HepG2 (cell line): ENCODE results near the gene AKAIN1. TPM values are rescaled to one million over a fixed set of nuclear protein-coding genes. Genes with fewer than 3 reads are reported as not detected.
A peak's percentile ranks its signal among the peaks of the same experiment; 100 is the strongest.

ENCODE experiments used
- ADNP ChIP-seq: sonication (generic); formaldehyde crosslinking; IDR thresholded peaks from 2 replicates; pipeline ENCODE4 v1.4.0; 2020; ENCODE audit warnings: missing genetic modification reagents
- ATF7-NPFF ChIP-seq: sonication (generic); formaldehyde crosslinking; IDR thresholded peaks from 2 replicates; pipeline ENCODE4 v1.8.1; 2023; ENCODE audit warnings: mild to moderate bottlenecking, low read depth, missing genetic modification reagents, moderate library complexity
- FOSL1 ChIP-seq: sonication (generic); formaldehyde crosslinking; IDR thresholded peaks from 2 replicates; pipeline ENCODE4 v1.9.0; 2021; ENCODE audit warnings: missing genetic modification reagents, borderline replicate concordance
- GABPA ChIP-seq, 2 experiments: IDR thresholded peaks; 2 replicates each; pipeline ENCODE4 v1.6.1; 2011 to 2016; ENCODE audit warnings: low read depth in 2 of 2, low read length in 1 of 2, missing biosample characterization in 1 of 2, missing genetic modification characterization in 1 of 2
- HDAC1 ChIP-seq: sonication (generic); formaldehyde crosslinking; IDR thresholded peaks from 2 replicates; pipeline ENCODE4 v1.5.1; 2020; ENCODE audit warnings: mild to moderate bottlenecking, missing genetic modification reagents
- MAFG ChIP-seq: sonication (generic); formaldehyde crosslinking; IDR thresholded peaks from 2 replicates; pipeline ENCODE4 v1.5.1; 2020; ENCODE audit warnings: mild to moderate bottlenecking, missing genetic modification reagents
- MLXIP ChIP-seq: sonication (generic); formaldehyde crosslinking; IDR thresholded peaks from 2 replicates; pipeline ENCODE4 v1.9.0; 2021; ENCODE audit warnings: missing genetic modification reagents, borderline replicate concordance
- REL ChIP-seq: sonication (generic); formaldehyde crosslinking; conservative IDR thresholded peaks from 2 replicates; pipeline ENCODE4 v1.8.0; 2022; ENCODE audit warnings: mild to moderate bottlenecking, missing genetic modification reagents, moderate library complexity
- SP4 ChIP-seq: sonication (generic); formaldehyde crosslinking; IDR thresholded peaks from 2 replicates; pipeline ENCODE4 v1.8.1; 2023; ENCODE audit warnings: mild to moderate bottlenecking, missing genetic modification reagents
- TFDP2 ChIP-seq: sonication (generic); formaldehyde crosslinking; IDR thresholded peaks from 2 replicates; pipeline ENCODE4 v1.4.0; 2020; ENCODE audit warnings: missing genetic modification reagents
- ZC3H4 ChIP-seq: sonication (generic); formaldehyde crosslinking; IDR thresholded peaks from 2 replicates; pipeline ENCODE4 v1.4.0; 2020; ENCODE audit warnings: missing genetic modification reagents, borderline replicate concordance
- ZFX ChIP-seq: sonication (generic); formaldehyde crosslinking; IDR thresholded peaks from 2 replicates; pipeline ENCODE4 v1.4.0; 2020; ENCODE audit warnings: mild to moderate bottlenecking, low read depth, missing genetic modification reagents, moderate library complexity
- ZNF317 ChIP-seq: sonication (generic); formaldehyde crosslinking; IDR thresholded peaks from 2 replicates; pipeline ENCODE4 v1.5.0; 2020; ENCODE audit warnings: mild to moderate bottlenecking, missing genetic modification reagents
- ZNF446 ChIP-seq: sonication (generic); formaldehyde crosslinking; IDR thresholded peaks from 2 replicates; pipeline ENCODE4 v1.5.0; 2020; ENCODE audit warnings: mild to moderate bottlenecking, missing genetic modification reagents
- ZNF775 ChIP-seq: sonication (generic); formaldehyde crosslinking; IDR thresholded peaks from 2 replicates; pipeline ENCODE4 v1.4.0; 2020; ENCODE audit warnings: missing genetic modification reagents, mild to moderate bottlenecking, moderate library complexity, borderline replicate concordance
- ZNF879 ChIP-seq: sonication (generic); formaldehyde crosslinking; IDR thresholded peaks from 2 replicates; pipeline ENCODE4 v1.8.1; 2023; ENCODE audit warnings: missing genetic modification reagents
- polyA plus RNA-seq, 8 experiments: library from polyadenylated mRNA; depleted of rRNA in 3 of 8; stranded (reverse) in 7 of 8; unstranded in 1 of 8; fragments of >200 nt; fragmentation: Illumina TruSeq in 4 of 8; extraction: Trizol in 4 of 8; gene quantifications; 2 replicates each; pipeline versions ENCODE4 v1.2.1 to v1.2.3, GENCODE V29; 2011 to 2016; ENCODE audit warnings: low read depth in 4 of 8, missing spikeins in 1 of 8, mixed read lengths in 1 of 8; ENCODE audit not compliant: insufficient read depth in 1 of 8
- total RNA-seq, 5 experiments: library from RNA; depleted of rRNA; stranded (reverse); fragments of >200 nt; fragmentation: Illumina TruSeq; extraction: Trizol; gene quantifications; 2 replicates each; pipeline ENCODE4 v1.2.3, GENCODE V29; 2016; ENCODE audit warnings: low read depth in 1 of 5
- TF ChIP-seq, protein P1 (sequence below): sonication (generic); formaldehyde crosslinking; IDR thresholded peaks from 2 replicates; pipeline ENCODE4 v1.5.1; 2020; ENCODE audit warnings: missing genetic modification reagents, mild to moderate bottlenecking, borderline replicate concordance
- TF ChIP-seq, protein P2 (sequence below): sonication (generic); formaldehyde crosslinking; IDR thresholded peaks from 2 replicates; pipeline ENCODE4 v1.8.1; 2022; ENCODE audit warnings: mild to moderate bottlenecking, missing genetic modification reagents

AKAIN1 gene
- total and polyA plus RNA-seq, 2 of the 13 experiments (the other 11 are each of a cell fraction or from before 2014, with no cell fraction given): not detected

DNA sequence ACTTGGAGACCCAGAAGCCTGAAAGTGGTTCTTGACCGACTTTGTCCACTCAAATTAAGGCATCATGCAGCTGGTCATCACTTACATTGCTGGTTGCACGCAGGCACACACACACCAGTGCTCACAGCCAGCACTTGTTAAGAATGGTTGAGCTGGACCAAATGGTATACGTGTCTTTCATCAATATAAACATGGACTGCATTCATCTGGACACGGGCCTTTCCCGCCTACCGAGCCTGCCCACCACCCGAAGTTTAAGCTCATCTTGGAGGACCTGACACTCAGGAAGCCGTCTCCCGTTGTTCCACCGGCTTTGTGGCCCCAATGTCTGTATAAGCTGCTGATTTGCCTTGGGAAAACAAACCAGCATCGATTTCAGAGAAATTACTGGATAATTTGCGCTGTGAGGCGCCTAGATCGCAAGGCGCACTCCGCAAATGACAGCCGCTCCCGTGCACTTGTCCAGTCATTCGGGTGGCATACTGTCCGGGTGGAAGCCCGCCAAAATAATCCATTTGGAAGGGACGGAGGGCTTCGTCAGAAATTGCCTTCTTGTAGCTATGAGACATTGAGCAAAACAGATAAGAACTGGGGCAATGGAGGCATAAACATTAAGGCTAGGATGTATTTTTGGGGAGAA is 40.1 kb upstream of the AKAIN1 start (continued):
- no peak for TF ChIP-seq ADNP (CRISPR knock-in tag)
- no peak for TF ChIP-seq ZNF775 (CRISPR knock-in tag)
- TF ChIP-seq ZFX (CRISPR knock-in tag): no peak
- no peak for TF ChIP-seq ZNF446 (CRISPR knock-in tag)
- TF ChIP-seq ZNF317 (CRISPR knock-in tag): 0 out of 2 replicates have a peak, but pooled peaks have one; percentile 0
- TF ChIP-seq GABPA (IDR thresholded peaks at IDR 0.05; ENCODE audit: low read depth, low read length): no peak
- no peak for TF ChIP-seq GABPA (CRISPR knock-in tag; IDR thresholded peaks at IDR 0.05; ENCODE audit: low read depth)
- TF ChIP-seq ATF7-NPFF (CRISPR knock-in tag): no peak
- TF ChIP-seq SP4: no peak
- TF ChIP-seq ZC3H4: no peak
- TF ChIP-seq FOSL1 (CRISPR knock-in tag): no peak
- TF ChIP-seq, protein P1, sequence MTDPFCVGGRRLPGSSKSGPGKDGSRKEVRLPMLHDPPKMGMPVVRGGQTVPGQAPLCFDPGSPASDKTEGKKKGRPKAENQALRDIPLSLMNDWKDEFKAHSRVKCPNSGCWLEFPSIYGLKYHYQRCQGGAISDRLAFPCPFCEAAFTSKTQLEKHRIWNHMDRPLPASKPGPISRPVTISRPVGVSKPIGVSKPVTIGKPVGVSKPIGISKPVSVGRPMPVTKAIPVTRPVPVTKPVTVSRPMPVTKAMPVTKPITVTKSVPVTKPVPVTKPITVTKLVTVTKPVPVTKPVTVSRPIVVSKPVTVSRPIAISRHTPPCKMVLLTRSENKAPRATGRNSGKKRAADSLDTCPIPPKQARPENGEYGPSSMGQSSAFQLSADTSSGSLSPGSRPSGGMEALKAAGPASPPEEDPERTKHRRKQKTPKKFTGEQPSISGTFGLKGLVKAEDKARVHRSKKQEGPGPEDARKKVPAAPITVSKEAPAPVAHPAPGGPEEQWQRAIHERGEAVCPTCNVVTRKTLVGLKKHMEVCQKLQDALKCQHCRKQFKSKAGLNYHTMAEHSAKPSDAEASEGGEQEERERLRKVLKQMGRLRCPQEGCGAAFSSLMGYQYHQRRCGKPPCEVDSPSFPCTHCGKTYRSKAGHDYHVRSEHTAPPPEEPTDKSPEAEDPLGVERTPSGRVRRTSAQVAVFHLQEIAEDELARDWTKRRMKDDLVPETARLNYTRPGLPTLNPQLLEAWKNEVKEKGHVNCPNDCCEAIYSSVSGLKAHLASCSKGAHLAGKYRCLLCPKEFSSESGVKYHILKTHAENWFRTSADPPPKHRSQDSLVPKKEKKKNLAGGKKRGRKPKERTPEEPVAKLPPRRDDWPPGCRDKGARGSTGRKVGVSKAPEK: no peak
- peak; percentile 44; the same call in 1 of the 2 replicates for TF ChIP-seq TFDP2 (CRISPR knock-in tag)
- no peak; the same call in 1 of the 2 replicates for TF ChIP-seq REL (CRISPR knock-in tag)
- peak; percentile 40; the same call in 1 of the 2 replicates for TF ChIP-seq MAFG
- no peak for TF ChIP-seq HDAC1 (CRISPR knock-in tag)
- no peak for TF ChIP-seq MLXIP (CRISPR knock-in tag)
- TF ChIP-seq, protein P2, sequence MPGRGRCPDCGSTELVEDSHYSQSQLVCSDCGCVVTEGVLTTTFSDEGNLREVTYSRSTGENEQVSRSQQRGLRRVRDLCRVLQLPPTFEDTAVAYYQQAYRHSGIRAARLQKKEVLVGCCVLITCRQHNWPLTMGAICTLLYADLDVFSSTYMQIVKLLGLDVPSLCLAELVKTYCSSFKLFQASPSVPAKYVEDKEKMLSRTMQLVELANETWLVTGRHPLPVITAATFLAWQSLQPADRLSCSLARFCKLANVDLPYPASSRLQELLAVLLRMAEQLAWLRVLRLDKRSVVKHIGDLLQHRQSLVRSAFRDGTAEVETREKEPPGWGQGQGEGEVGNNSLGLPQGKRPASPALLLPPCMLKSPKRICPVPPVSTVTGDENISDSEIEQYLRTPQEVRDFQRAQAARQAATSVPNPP (CRISPR knock-in tag): no peak
- TF ChIP-seq ZNF879: no peak
